HepG2 (cell line): ENCODE data around the gene TFF1. TPM values are rescaled to one million over a fixed set of nuclear protein-coding genes. Genes with fewer than 3 reads are reported as not detected.

Source experiments
- ATF3 ChIP-seq: sonication (generic); formaldehyde crosslinking; IDR thresholded peaks from 2 replicates; pipeline ENCODE4 v1.4.0; 2020; ENCODE audit warnings: missing genetic modification reagents
- ELF3 ChIP-seq: IDR thresholded peaks from 2 replicates; pipeline ENCODE4 v1.6.1; 2016; ENCODE audit warnings: missing genetic modification reagents, missing compliant biosample characterization
- HNF4A ChIP-seq: sonication (generic); formaldehyde crosslinking; IDR thresholded peaks from 2 replicates; pipeline ENCODE4 v1.4.0; 2020; ENCODE audit warnings: missing genetic modification reagents
- MAX ChIP-seq: IDR thresholded peaks from 2 replicates; pipeline ENCODE4 v1.6.1; 2012; ENCODE audit warnings: inconsistent platforms
- MEIS1 ChIP-seq: sonication (generic); formaldehyde crosslinking; IDR thresholded peaks from 2 replicates; pipeline ENCODE4 v1.9.0; 2021; ENCODE audit warnings: mild to moderate bottlenecking, missing genetic modification reagents, moderate library complexity, borderline replicate concordance
- NFYC ChIP-seq: IDR thresholded peaks from 2 replicates; pipeline ENCODE4 v1.6.1; 2016; ENCODE audit warnings: missing genetic modification reagents, missing compliant biosample characterization
- PHF5A ChIP-seq: IDR thresholded peaks from one replicate; pipeline ENCODE4 v1.6.1; 2018; ENCODE audit warnings: low read depth, missing genetic modification reagents; ENCODE audit not compliant: unreplicated experiment
- PRMT3 ChIP-seq: sonication (generic); formaldehyde crosslinking; IDR thresholded peaks from 2 replicates; pipeline ENCODE4 v1.8.1; 2022; ENCODE audit warnings: low read depth, mild to moderate bottlenecking, moderate library complexity, missing genetic modification reagents, borderline replicate concordance
- RARA ChIP-seq: IDR thresholded peaks from 2 replicates; pipeline ENCODE4 v1.6.1; 2016; ENCODE audit warnings: missing genetic modification reagents, missing compliant biosample characterization
- REST ChIP-seq, 2 experiments: IDR thresholded peaks; 2 replicates each; pipeline ENCODE4 v1.6.1; 2011 to 2012; ENCODE audit warnings: low read length in 2 of 2, borderline replicate concordance in 1 of 2, low read depth in 1 of 2, mild to moderate bottlenecking in 1 of 2, moderate library complexity in 1 of 2
- TAF15 ChIP-seq: fragments of 200-400 bp; formaldehyde crosslinking; IDR thresholded peaks from one replicate; pipeline ENCODE4 v1.6.1; 2018; ENCODE audit warnings: mild to moderate bottlenecking, low read depth, low read length; ENCODE audit not compliant: poor library complexity, severe bottlenecking
- TFAP4 ChIP-seq: sonication (generic); IDR thresholded peaks from 2 replicates; pipeline ENCODE4 v1.6.1; 2016; ENCODE audit warnings: low read depth, borderline replicate concordance
- TOPORS ChIP-seq: sonication (generic); formaldehyde crosslinking; IDR thresholded peaks from 2 replicates; pipeline ENCODE4 v1.8.0; 2023; ENCODE audit warnings: mild to moderate bottlenecking, missing genetic modification reagents
- U2AF1 ChIP-seq: fragments of 200-400 bp; formaldehyde crosslinking; optimal IDR thresholded peaks from 2 replicates; pipeline ENCODE3; 2017; ENCODE audit warnings: mild to moderate bottlenecking, low read depth, low read length
- ZC3H13 ChIP-seq: sonication (generic); formaldehyde crosslinking; IDR thresholded peaks from 2 replicates; pipeline ENCODE4 v1.8.1; 2023; ENCODE audit warnings: mild to moderate bottlenecking, missing genetic modification reagents, moderate library complexity
- ZKSCAN8 ChIP-seq: IDR thresholded peaks from 2 replicates; pipeline ENCODE4 v1.6.1; 2016; ENCODE audit warnings: borderline replicate concordance, missing genetic modification reagents, missing compliant biosample characterization
- ZNF136 ChIP-seq: sonication (generic); formaldehyde crosslinking; IDR thresholded peaks from 2 replicates; pipeline ENCODE4 v1.8.1; 2022; ENCODE audit warnings: low read depth, mild to moderate bottlenecking, moderate library complexity, missing genetic modification reagents
- ZNF143 ChIP-seq: sonication (generic); formaldehyde crosslinking; IDR thresholded peaks from 2 replicates; pipeline ENCODE4 v1.4.0; 2020; ENCODE audit warnings: missing genetic modification reagents
- ZNF207 ChIP-seq: fragments of 450-650 bp; IDR thresholded peaks from 2 replicates; pipeline ENCODE4 v1.6.1; 2016; ENCODE audit warnings: antibody characterized with exemption, borderline replicate concordance
- ZNF335 ChIP-seq: sonication (generic); formaldehyde crosslinking; IDR thresholded peaks from 2 replicates; pipeline ENCODE4 v1.4.0; 2020; ENCODE audit warnings: missing genetic modification reagents
- ZNF337 ChIP-seq: sonication (generic); formaldehyde crosslinking; IDR thresholded peaks from 2 replicates; pipeline ENCODE4 v1.5.1; 2020; ENCODE audit warnings: missing genetic modification reagents, low read depth, mild to moderate bottlenecking, borderline replicate concordance
- ZNF577 ChIP-seq: sonication (generic); formaldehyde crosslinking; IDR thresholded peaks from 2 replicates; pipeline ENCODE4 v1.4.0; 2020; ENCODE audit warnings: mild to moderate bottlenecking, low read depth, missing genetic modification reagents, borderline replicate concordance
- polyA plus RNA-seq, 8 experiments: library from polyadenylated mRNA; depleted of rRNA in 3 of 8; stranded (reverse) in 7 of 8; unstranded in 1 of 8; fragments of >200 nt; fragmentation: Illumina TruSeq in 4 of 8; extraction: Trizol in 4 of 8; gene quantifications; 2 replicates each; pipeline versions ENCODE4 v1.2.1 to v1.2.3, GENCODE V29; 2011 to 2016; ENCODE audit warnings: low read depth in 4 of 8, missing spikeins in 1 of 8, mixed read lengths in 1 of 8; ENCODE audit not compliant: insufficient read depth in 1 of 8
- total RNA-seq, 5 experiments: library from RNA; depleted of rRNA; stranded (reverse); fragments of >200 nt; fragmentation: Illumina TruSeq; extraction: Trizol; gene quantifications; 2 replicates each; pipeline ENCODE4 v1.2.3, GENCODE V29; 2016; ENCODE audit warnings: low read depth in 1 of 5
- TF ChIP-seq, protein P1 (sequence below): sonication (generic); formaldehyde crosslinking; IDR thresholded peaks from 2 replicates; pipeline ENCODE4 v1.5.1; 2020; ENCODE audit warnings: mild to moderate bottlenecking, missing genetic modification reagents, borderline replicate concordance

TFF1 gene
- total and polyA plus RNA-seq, 2 of the 13 experiments (the other 11 are each of a cell fraction or from before 2014, with no cell fraction given): 0.24 to 19.4 TPM

GRCh38 chr21:42389449-42389835 lies 23.1 kb upstream of the TFF1 start (continued):
- no peak for TF ChIP-seq PHF5A
- TF ChIP-seq TOPORS: no peak
- TF ChIP-seq ZNF335 (CRISPR knock-in tag): no peak
- no peak for TF ChIP-seq ZNF207
- TF ChIP-seq ZNF337 (CRISPR knock-in tag): no peak
- TF ChIP-seq ZNF143 (CRISPR knock-in tag): peak; percentile 64; the same call in 1 of the 2 replicates
- no peak for TF ChIP-seq NFYC (CRISPR knock-in tag)
- TF ChIP-seq RARA (CRISPR knock-in tag): peak; percentile 59; the same call in 1 of the 2 replicates
- no peak; the same call in 1 of the 2 replicates for TF ChIP-seq HNF4A (CRISPR knock-in tag)
- no peak for TF ChIP-seq MEIS1 (CRISPR knock-in tag)
- peak; percentile 49 for TF ChIP-seq MAX
- no peak for TF ChIP-seq ZNF136 (CRISPR knock-in tag)
- no peak for TF ChIP-seq ZNF577 (CRISPR knock-in tag)
- peak; percentile 95 for TF ChIP-seq TFAP4
- TF ChIP-seq ATF3 (CRISPR knock-in tag): peak; percentile 57; the same call in 1 of the 2 replicates
- TF ChIP-seq, protein P1, sequence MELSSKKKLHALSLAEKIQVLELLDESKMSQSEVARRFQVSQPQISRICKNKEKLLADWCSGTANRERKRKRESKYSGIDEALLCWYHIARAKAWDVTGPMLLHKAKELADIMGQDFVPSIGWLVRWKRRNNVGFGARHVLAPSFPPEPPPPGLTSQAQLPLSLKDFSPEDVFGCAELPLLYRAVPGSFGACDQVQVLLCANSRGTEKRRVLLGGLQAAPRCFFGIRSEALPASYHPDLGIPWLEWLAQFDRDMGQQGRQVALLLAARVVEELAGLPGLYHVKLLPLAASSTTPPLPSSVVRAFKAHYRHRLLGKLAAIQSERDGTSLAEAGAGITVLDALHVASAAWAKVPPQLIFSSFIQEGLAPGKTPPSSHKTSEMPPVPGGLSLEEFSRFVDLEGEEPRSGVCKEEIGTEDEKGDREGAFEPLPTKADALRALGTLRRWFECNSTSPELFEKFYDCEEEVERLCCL (CRISPR knock-in tag): no peak
- no peak for TF ChIP-seq U2AF1
- TF ChIP-seq REST (IDR thresholded peaks at IDR 0.05; ENCODE audit: borderline replicate concordance in 1 of 2, low read depth in 1 of 2, low read length in 2 of 2): no peak
- no peak for TF ChIP-seq PRMT3
- no peak for TF ChIP-seq ZC3H13 (CRISPR knock-in tag)
- peak; percentile 32; the same call in 1 of the 2 replicates for TF ChIP-seq ELF3
- no peak for TF ChIP-seq TAF15
- TF ChIP-seq ZKSCAN8 (CRISPR knock-in tag): no peak
